ENCODE results near the gene PPM1J.

GRCh38 chr1:112689196-112689841, 25.8 kb downstream of the PPM1J start:
- TF ChIP-seq, protein P1, sequence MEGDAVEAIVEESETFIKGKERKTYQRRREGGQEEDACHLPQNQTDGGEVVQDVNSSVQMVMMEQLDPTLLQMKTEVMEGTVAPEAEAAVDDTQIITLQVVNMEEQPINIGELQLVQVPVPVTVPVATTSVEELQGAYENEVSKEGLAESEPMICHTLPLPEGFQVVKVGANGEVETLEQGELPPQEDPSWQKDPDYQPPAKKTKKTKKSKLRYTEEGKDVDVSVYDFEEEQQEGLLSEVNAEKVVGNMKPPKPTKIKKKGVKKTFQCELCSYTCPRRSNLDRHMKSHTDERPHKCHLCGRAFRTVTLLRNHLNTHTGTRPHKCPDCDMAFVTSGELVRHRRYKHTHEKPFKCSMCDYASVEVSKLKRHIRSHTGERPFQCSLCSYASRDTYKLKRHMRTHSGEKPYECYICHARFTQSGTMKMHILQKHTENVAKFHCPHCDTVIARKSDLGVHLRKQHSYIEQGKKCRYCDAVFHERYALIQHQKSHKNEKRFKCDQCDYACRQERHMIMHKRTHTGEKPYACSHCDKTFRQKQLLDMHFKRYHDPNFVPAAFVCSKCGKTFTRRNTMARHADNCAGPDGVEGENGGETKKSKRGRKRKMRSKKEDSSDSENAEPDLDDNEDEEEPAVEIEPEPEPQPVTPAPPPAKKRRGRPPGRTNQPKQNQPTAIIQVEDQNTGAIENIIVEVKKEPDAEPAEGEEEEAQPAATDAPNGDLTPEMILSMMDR (conservative IDR thresholded peaks at IDR 0.05; ENCODE audit: low read depth, low read length): no peak
- TF ChIP-seq EZH2phosphoT487 (IDR thresholded peaks at IDR 0.05; ENCODE audit: borderline replicate concordance, low read length): no peak
